Measurements from ENCODE around the gene PLA2G2F. TPM values are rescaled to one million over a fixed set of nuclear protein-coding genes. Genes with fewer than 3 reads are reported as not detected.

Gene PLA2G2F
- total and polyA plus RNA-seq, 2 of the 8 experiments (the other 6 are each of a cell fraction or from before 2014, with no cell fraction given): not detected

DNA sequence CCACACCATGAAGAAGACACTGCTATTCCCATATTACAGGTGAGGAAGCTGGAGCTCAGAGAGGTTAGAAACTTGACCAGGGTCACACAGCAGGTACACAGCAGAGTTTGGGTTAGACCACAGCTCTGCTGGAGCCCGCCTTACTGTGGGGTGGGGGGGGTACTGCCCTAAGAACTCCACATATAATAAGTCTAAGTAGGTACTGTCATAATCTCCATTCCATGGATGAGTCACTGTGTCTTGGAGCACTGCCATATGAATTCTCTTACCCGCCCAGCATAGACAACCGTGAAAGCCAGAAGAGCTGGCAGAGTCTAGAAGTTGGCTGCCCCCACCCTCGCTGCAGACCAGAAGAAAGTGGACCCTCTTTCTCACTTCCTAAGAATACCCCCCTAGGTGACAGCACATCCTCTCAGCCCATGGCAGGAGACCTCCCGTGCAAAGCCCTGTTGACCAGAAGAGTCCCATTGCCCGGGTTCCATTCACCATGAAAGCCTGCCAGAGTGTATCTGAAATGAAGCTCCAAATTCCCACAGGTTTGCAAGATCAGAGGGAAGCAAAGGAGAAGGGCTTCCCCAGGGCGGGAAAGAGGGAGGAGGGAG is 14.6 kb upstream of the PLA2G2F start (continued):
- TF ChIP-seq CBX5 (IDR thresholded peaks at IDR 0.05; ENCODE audit: low read depth, low read length) (no peak), CHD2 (IDR thresholded peaks at IDR 0.05; ENCODE audit: low read length) (no peak)
